ENCODE results near the gene MRPS18B.
"Not testable (repeated sequence)": the region's sequence is repeated elsewhere in the genome, so short reads cannot be mapped to it uniquely, and the experiment has no call there.

The MRPS18B gene

GRCh38 chr6:30590509-30590908 lies 27.1 kb upstream of the MRPS18B start:
- H3K4me1 ChIP-seq (ENCODE audit: control insufficient read depth, insufficient read depth, low read length): no peaks in the 10 kb centered on the region
- no peak overlapping the region for H3K9ac ChIP-seq (ENCODE audit: low read depth, low read length)
- no peak overlapping the region for H3K4me3 ChIP-seq (ENCODE audit: low read depth, low read length)
- no peaks in the 10 kb centered on the region for H3K9me3 ChIP-seq (ENCODE audit: control insufficient read depth, insufficient read depth, low read length)
- H3K27me3 ChIP-seq (ENCODE audit: control insufficient read depth, insufficient read depth, low read length): no peaks in the 10 kb centered on the region
- H3K36me3 ChIP-seq (ENCODE audit: control insufficient read depth, insufficient read depth, low read length): peaks cover 90% of the 10 kb centered on the region
- H3K27ac ChIP-seq (ENCODE audit: low read depth, low read length): no peak overlapping the region

DNA sequence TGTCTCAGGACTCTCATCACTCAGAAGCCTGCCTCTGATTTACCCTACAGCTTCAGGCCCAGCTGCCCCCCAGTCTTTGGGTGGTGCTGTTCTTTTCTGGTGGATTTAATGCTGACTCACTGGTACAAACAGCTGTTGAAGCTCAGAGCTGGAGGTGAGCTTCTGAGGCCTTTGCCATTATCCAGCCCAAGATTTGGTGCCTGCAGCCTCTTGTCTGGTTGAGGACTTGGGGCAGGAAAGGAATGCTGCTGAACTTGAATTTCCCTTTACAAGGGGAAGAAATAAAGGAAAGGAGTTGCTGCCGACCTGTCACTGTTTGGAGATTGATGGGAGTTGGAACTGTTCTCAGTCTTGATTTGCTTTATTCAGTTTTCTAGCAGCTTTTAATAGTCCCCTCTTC lies 26.6 kb upstream of the MRPS18B start:
- no peak overlapping the region for H3K27ac ChIP-seq (ENCODE audit: low read depth, low read length)
- peaks cover 85% of the 10 kb centered on the region for H3K36me3 ChIP-seq (ENCODE audit: control insufficient read depth, insufficient read depth, low read length)

DNA sequence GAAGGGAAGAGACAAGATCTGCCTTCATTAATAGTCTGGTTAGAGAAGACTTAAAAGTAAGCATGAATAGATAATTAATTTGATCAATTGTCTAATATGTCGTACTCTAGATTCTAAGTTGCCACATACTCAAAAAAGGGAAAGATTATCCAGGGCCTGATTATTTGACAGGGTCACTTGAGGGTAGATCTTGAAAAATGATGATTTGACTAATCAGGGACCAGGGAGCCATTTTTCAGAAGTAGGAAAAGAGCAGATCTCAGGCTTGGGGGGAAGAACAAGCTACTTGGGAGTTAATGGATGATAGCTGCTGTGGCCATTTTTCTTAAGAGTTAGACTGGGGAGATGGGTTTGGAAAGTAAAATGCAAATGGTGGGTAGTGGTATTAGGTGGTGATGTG lies 25.4 kb upstream of the MRPS18B start:
- no peaks in the 10 kb centered on the region for H3K27me3 ChIP-seq (ENCODE audit: control insufficient read depth, insufficient read depth, low read length)
- H3K9ac ChIP-seq (ENCODE audit: low read depth, low read length): no peak overlapping the region
- no peak overlapping the region for H3K4me3 ChIP-seq (ENCODE audit: low read depth, low read length)
- no peaks in the 10 kb centered on the region for H3K4me1 ChIP-seq (ENCODE audit: control insufficient read depth, insufficient read depth, low read length)
- no peak overlapping the region for H3K27ac ChIP-seq (ENCODE audit: low read depth, low read length)
- peaks cover 72% of the 10 kb centered on the region for H3K36me3 ChIP-seq (ENCODE audit: control insufficient read depth, insufficient read depth, low read length)
- H3K9me3 ChIP-seq (ENCODE audit: control insufficient read depth, insufficient read depth, low read length): no peaks in the 10 kb centered on the region

More for the DNA sequence above, 26.6 kb upstream of the MRPS18B start:
- Histone ChIP-seq H3K27me3 (ENCODE audit: control insufficient read depth, insufficient read depth, low read length) (no peaks in the 10 kb centered on the region), H3K9me3 (ENCODE audit: control insufficient read depth, insufficient read depth, low read length) (no peaks in the 10 kb centered on the region), H3K4me1 (ENCODE audit: control insufficient read depth, insufficient read depth, low read length) (no peaks in the 10 kb centered on the region), H3K9ac (ENCODE audit: low read depth, low read length) (no peak overlapping the region), H3K4me3 (ENCODE audit: low read depth, low read length) (no peak overlapping the region)

DNA sequence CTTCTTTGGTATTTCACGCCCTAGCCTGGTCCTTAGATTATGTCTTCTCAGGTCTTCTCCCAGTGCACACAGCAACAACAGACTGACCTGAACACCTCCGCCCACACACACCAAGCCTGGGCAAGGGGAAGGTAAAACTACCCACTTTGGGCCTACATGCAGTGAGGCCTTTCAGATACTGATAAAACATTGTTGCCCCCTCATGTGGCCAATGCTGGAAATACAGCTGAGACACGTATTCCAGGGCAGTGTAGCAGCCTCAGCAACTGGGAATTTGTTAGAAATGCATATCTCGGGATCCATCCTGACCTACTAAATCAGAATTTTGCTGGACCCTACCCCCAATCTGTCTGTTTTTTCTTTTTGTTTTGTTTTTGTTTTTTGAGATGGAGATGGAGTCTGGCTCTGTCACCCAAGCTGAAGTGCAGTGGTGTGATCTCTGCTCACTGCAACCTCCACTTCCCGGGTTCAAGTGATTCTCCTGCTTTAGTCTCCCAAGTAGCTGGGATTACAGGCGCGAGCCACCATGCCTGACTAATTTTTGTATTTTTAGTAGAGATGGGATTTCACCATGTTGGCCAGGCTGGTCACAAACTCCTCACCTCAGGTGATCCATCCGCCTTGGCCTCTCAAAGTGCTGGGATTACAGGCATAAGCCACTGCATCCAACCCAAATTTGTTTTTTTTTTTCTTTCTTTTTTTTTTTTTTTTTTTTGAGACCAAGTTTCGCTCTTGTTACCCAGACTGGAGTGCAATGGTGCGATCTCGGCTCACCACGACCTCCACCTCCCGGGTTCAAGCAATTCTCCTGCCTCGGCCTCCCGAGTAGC lies 20.1 kb upstream of the MRPS18B start:
- H3K4me1 ChIP-seq (ENCODE audit: control insufficient read depth, insufficient read depth, low read length); H3K27me3 ChIP-seq (ENCODE audit: control insufficient read depth, insufficient read depth, low read length); H3K4me3 ChIP-seq (ENCODE audit: low read depth, low read length); H3K9ac ChIP-seq (ENCODE audit: low read depth, low read length); H3K9me3 ChIP-seq (ENCODE audit: control insufficient read depth, insufficient read depth, low read length): not testable (repeated sequence)
- H3K27ac ChIP-seq (ENCODE audit: low read depth, low read length): peak overlapping the region; percentile 16
- H3K36me3 ChIP-seq (ENCODE audit: control insufficient read depth, insufficient read depth, low read length): peaks cover 52% of the 10 kb centered on the region

- no peak overlapping the region for H3K27ac ChIP-seq (ENCODE audit: low read depth, low read length)
- peaks cover 57% of the 10 kb centered on the region for H3K36me3 ChIP-seq (ENCODE audit: control insufficient read depth, insufficient read depth, low read length)
- no peaks in the 10 kb centered on the region for H3K4me1 ChIP-seq (ENCODE audit: control insufficient read depth, insufficient read depth, low read length)
- no peak overlapping the region for H3K4me3 ChIP-seq (ENCODE audit: low read depth, low read length)
- H3K9me3 ChIP-seq (ENCODE audit: control insufficient read depth, insufficient read depth, low read length): no peaks in the 10 kb centered on the region
- no peak overlapping the region for H3K9ac ChIP-seq (ENCODE audit: low read depth, low read length)
- no peaks in the 10 kb centered on the region for H3K27me3 ChIP-seq (ENCODE audit: control insufficient read depth, insufficient read depth, low read length)
Observed at GRCh38 chr6:30598912-30599624, 18.6 kb upstream of the MRPS18B start.

DNA sequence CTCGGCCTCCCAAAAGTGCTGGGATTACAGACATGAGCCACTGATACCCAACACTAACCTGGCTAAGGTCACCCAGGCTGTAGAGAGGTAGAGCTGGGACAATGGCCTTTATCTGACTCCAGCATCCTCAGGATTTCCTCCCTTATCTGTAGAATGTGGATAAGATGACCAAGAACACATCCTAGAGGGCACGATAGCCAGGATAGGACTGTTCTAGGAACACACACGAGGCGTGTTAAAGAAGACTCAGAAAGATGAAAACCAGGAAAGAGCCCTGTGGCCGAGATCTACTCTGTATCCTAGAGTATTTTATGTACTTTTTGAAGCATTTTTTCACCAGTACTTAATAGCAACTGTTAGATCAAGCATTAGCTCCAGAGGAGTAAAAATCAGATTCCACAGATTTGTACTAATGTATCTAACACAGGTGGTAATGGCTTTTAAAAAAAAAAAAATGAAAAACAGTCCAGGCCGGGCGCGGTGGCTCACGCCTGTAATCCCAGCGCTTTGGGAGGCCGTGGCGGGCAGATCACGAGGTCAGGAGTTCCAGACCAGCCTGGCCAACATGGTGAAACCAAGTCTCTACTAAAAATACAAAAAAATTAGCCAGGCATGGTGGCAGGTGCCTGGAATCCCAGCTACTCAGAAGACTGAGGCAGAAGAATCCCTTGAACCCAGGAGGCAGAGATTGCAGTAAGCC lies 17.9 kb upstream of the MRPS18B start:
- 0 out of 2 replicates have a peak, but pooled peaks cover 3% of the 10 kb centered on the region for H3K9me3 ChIP-seq (ENCODE audit: control insufficient read depth, insufficient read depth, low read length)
- no peaks in the 10 kb centered on the region for H3K27me3 ChIP-seq (ENCODE audit: control insufficient read depth, insufficient read depth, low read length)
- H3K4me3 ChIP-seq (ENCODE audit: low read depth, low read length): no peak overlapping the region
- H3K36me3 ChIP-seq (ENCODE audit: control insufficient read depth, insufficient read depth, low read length): peaks cover 57% of the 10 kb centered on the region
- no peak overlapping the region for H3K9ac ChIP-seq (ENCODE audit: low read depth, low read length)
- no peak overlapping the region for H3K27ac ChIP-seq (ENCODE audit: low read depth, low read length)
- H3K4me1 ChIP-seq (ENCODE audit: control insufficient read depth, insufficient read depth, low read length): no peaks in the 10 kb centered on the region

- Histone ChIP-seq H3K27ac (ENCODE audit: low read depth, low read length) (no peak overlapping the region), H3K36me3 (ENCODE audit: control insufficient read depth, insufficient read depth, low read length) (peaks cover 61% of the 10 kb centered on the region), H3K27me3 (ENCODE audit: control insufficient read depth, insufficient read depth, low read length) (no peaks in the 10 kb centered on the region), H3K4me3 (ENCODE audit: low read depth, low read length) (no peak overlapping the region), H3K4me1 (ENCODE audit: control insufficient read depth, insufficient read depth, low read length) (no peaks in the 10 kb centered on the region), H3K9ac (ENCODE audit: low read depth, low read length) (no peak overlapping the region), H3K9me3 (ENCODE audit: control insufficient read depth, insufficient read depth, low read length) (0 out of 2 replicates have a peak, but pooled peaks cover 3% of the 10 kb centered on the region)
Observed at GRCh38 chr6:30600451-30600961, 17.1 kb upstream of the MRPS18B start.

DNA sequence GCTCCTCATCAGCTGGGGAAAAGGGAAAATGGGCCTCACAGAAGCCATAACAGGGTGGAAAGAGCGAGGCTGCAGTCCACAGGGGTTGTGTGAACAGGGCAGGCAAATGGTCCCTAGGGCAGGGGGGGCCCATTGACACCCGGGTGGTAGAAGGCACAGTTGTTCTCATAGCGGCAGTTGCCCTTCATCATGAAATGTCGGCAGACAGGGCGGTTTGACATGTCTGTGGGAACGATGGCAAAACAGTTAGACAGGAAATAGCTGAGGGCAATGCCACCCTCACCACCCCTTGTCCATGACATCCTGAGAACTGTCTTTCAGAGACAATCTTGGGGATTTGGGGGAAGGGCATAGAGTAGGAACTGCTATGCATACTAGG lies 16.2 kb upstream of the MRPS18B start:
- H3K9me3 ChIP-seq (ENCODE audit: control insufficient read depth, insufficient read depth, low read length): 0 out of 2 replicates have a peak, but pooled peaks cover 3% of the 10 kb centered on the region
- H3K36me3 ChIP-seq (ENCODE audit: control insufficient read depth, insufficient read depth, low read length): peaks cover 69% of the 10 kb centered on the region
- no peak overlapping the region for H3K9ac ChIP-seq (ENCODE audit: low read depth, low read length)
- H3K27me3 ChIP-seq (ENCODE audit: control insufficient read depth, insufficient read depth, low read length): no peaks in the 10 kb centered on the region
- no peak overlapping the region for H3K4me3 ChIP-seq (ENCODE audit: low read depth, low read length)
- no peaks in the 10 kb centered on the region for H3K4me1 ChIP-seq (ENCODE audit: control insufficient read depth, insufficient read depth, low read length)
- H3K27ac ChIP-seq (ENCODE audit: low read depth, low read length): no peak overlapping the region

- Histone ChIP-seq H3K9ac (ENCODE audit: low read depth, low read length) (no peak overlapping the region), H3K9me3 (ENCODE audit: control insufficient read depth, insufficient read depth, low read length) (0 out of 2 replicates have a peak, but pooled peaks cover 3% of the 10 kb centered on the region), H3K27ac (ENCODE audit: low read depth, low read length) (no peak overlapping the region), H3K4me1 (ENCODE audit: control insufficient read depth, insufficient read depth, low read length) (no peaks in the 10 kb centered on the region), H3K36me3 (ENCODE audit: control insufficient read depth, insufficient read depth, low read length) (peaks cover 75% of the 10 kb centered on the region), H3K4me3 (ENCODE audit: low read depth, low read length) (no peak overlapping the region), H3K27me3 (ENCODE audit: control insufficient read depth, insufficient read depth, low read length) (no peaks in the 10 kb centered on the region)
Observed at GRCh38 chr6:30601815-30602641, 15.6 kb upstream of the MRPS18B start.

GRCh38 chr6:30603961-30604360 lies 13.7 kb upstream of the MRPS18B start:
- no peaks in the 10 kb centered on the region for H3K4me1 ChIP-seq (ENCODE audit: control insufficient read depth, insufficient read depth, low read length)
- H3K9ac ChIP-seq (ENCODE audit: low read depth, low read length): no peak overlapping the region
- H3K27ac ChIP-seq (ENCODE audit: low read depth, low read length): no peak overlapping the region

More at GRCh38 chr6:30603961-30604360, 13.7 kb upstream of the MRPS18B start:
- H3K27me3 ChIP-seq (ENCODE audit: control insufficient read depth, insufficient read depth, low read length): no peaks in the 10 kb centered on the region
- 0 out of 2 replicates have a peak, but pooled peaks cover 3% of the 10 kb centered on the region for H3K9me3 ChIP-seq (ENCODE audit: control insufficient read depth, insufficient read depth, low read length)
- H3K36me3 ChIP-seq (ENCODE audit: control insufficient read depth, insufficient read depth, low read length): peaks cover 94% of the 10 kb centered on the region
- no peak overlapping the region for H3K4me3 ChIP-seq (ENCODE audit: low read depth, low read length)

Data from HUES48 (cell line).